Common myeloid progenitor, CD34-positive (primary cell): Measurements from ENCODE around the gene PRKAR1B.

Experiments used
- CTCF ChIA-PET: fragments of 350-600 bp; sonication (Branson Sonifier 250); formaldehyde crosslinking; loops from one replicate; lab custom pipeline; 2021; ENCODE audit warnings: antibody characterized with exemption; lab: Charles Lee
- POLR2A ChIA-PET: fragments of 350-600 bp; sonication (Branson Sonifier 250); formaldehyde crosslinking; loops from one replicate; lab custom pipeline; 2021; ENCODE audit warnings: antibody characterized with exemption; lab: Charles Lee
- DNase-seq, 3 donors: peaks; one replicate each; pipeline versions ENCODE4 v3.0.0 to v3.0.0-alpha.2; 2013
- H3K27ac ChIP-seq, 2 experiments: 1 replicate in 1 of 2; 2 replicates in 1 of 2; pipeline ENCODE4 v1.7.0; 2013; ENCODE audit warnings: inconsistent platforms in 2 of 2, low read length in 2 of 2, mild to moderate bottlenecking in 2 of 2, low read depth in 1 of 2, moderate library complexity in 1 of 2; ENCODE audit not compliant: severe bottlenecking in 2 of 2, insufficient read depth in 1 of 2, poor library complexity in 1 of 2
- H3K27me3 ChIP-seq, 5 experiments: replicated peaks in 2 of 5; 1 replicate in 3 of 5; 2 replicates in 2 of 5; pipeline versions ENCODE4 v1.6.1 to v1.7.0; 2013; ENCODE audit warnings: low read length in 4 of 5, mild to moderate bottlenecking in 2 of 5, moderate library complexity in 2 of 5, inconsistent platforms in 1 of 5; ENCODE audit not compliant: insufficient read depth in 5 of 5, control insufficient read depth in 4 of 5
- H3K36me3 ChIP-seq, 4 experiments: 1 replicate in 2 of 4; 2 replicates in 2 of 4; pipeline versions ENCODE4 v1.6.1 to v1.7.0; 2013; ENCODE audit warnings: low read length in 3 of 4, control low read depth in 1 of 4, mild to moderate bottlenecking in 1 of 4; ENCODE audit not compliant: control insufficient read depth in 4 of 4, insufficient read depth in 4 of 4
- H3K4me1 ChIP-seq, 4 experiments: 1 replicate in 3 of 4; 2 replicates in 1 of 4; pipeline versions ENCODE4 v1.6.1 to v1.7.1; 2013; ENCODE audit warnings: low read length in 3 of 4, mild to moderate bottlenecking in 3 of 4, control low read depth in 1 of 4, inconsistent platforms in 1 of 4, moderate library complexity in 1 of 4; ENCODE audit not compliant: control insufficient read depth in 4 of 4, insufficient read depth in 4 of 4; ENCODE audit errors: control extremely low read depth in 1 of 4
- H3K4me3 ChIP-seq, 7 experiments: 1 replicate in 4 of 7; 2 replicates in 3 of 7; pipeline versions ENCODE4 v1.5.1 to v1.7.0; 2013; ENCODE audit warnings: mild to moderate bottlenecking in 7 of 7, low read length in 6 of 7, moderate library complexity in 6 of 7, inconsistent platforms in 2 of 7, low read depth in 2 of 7, control low read depth in 1 of 7; ENCODE audit not compliant: insufficient read depth in 4 of 7, control insufficient read depth in 1 of 7; ENCODE audit errors: extremely low read depth in 1 of 7
- H3K9me3 ChIP-seq, 5 experiments: 1 replicate in 4 of 5; 2 replicates in 1 of 5; pipeline versions ENCODE4 v1.6.1 to v1.7.1; 2013; ENCODE audit warnings: low read length in 4 of 5, mild to moderate bottlenecking in 2 of 5, inconsistent platforms in 1 of 5, low read depth in 1 of 5, moderate library complexity in 1 of 5; ENCODE audit not compliant: control insufficient read depth in 4 of 5, insufficient read depth in 2 of 5; ENCODE audit errors: control extremely low read depth in 1 of 5
- WGBS: methylation state at CpG from one replicate; pipeline ENCODE4 v1.1.5; 2013; ENCODE audit not compliant: insufficient coverage; 5-methylcytosine and 5-hydroxymethylcytosine counted together

The PRKAR1B gene

GRCh38 chr7:562789-563628 is 164.1 kb downstream of the PRKAR1B start:
- Histone ChIP-seq H3K27ac (no peak overlapping the region), H3K36me3 (no peaks in the 10 kb centered on the region), H3K27me3 (no peaks in the 10 kb centered on the region), H3K4me3 (no peak overlapping the region), H3K9me3 (no peaks in the 10 kb centered on the region), H3K4me1 (peaks cover 0 to 4% (median 0%) of the 10 kb centered on the region in 4 experiments)
- 95% methylated on average over 9 of the region's 17 CpGs for WGBS
- POLR2A ChIA-PET = no interaction called here
- no peak for DNase-seq
- CTCF ChIA-PET = no interaction called here

- 89% methylated on average over 6 of the region's 7 CpGs for WGBS
- ChIA-PET CTCF (no interaction called here), POLR2A (no interaction called here)
- no peaks in the 10 kb centered on the region for H3K27me3 ChIP-seq
- H3K4me3 ChIP-seq = no peak overlapping the region
- no peaks in the 10 kb centered on the region for H3K9me3 ChIP-seq
- no peaks in the 10 kb centered on the region for H3K36me3 ChIP-seq
- H3K27ac ChIP-seq = no peak overlapping the region
- no peak for DNase-seq
- peaks cover 0 to 4% (median 0%) of the 10 kb centered on the region in 4 experiments for H3K4me1 ChIP-seq
Measured at GRCh38 chr7:562374-562675, 164.8 kb downstream of the PRKAR1B start.

- POLR2A ChIA-PET = no interaction called here
- Histone ChIP-seq H3K27ac (no peak overlapping the region), H3K9me3 (no peaks in the 10 kb centered on the region), H3K27me3 (no peaks in the 10 kb centered on the region), H3K4me3 (no peak overlapping the region), H3K36me3 (no peaks in the 10 kb centered on the region), H3K4me1 (peaks cover 0 to 4% (median 0%) of the 10 kb centered on the region in 4 experiments)
- CTCF ChIA-PET = interaction anchor here (0.8 kb wide), 1 partner anchor 31 kb away, joined by 3 read pairs; no protein-coding TSS in a partner anchor
- no peak for DNase-seq
- WGBS = 95% methylated on average over 35 of the region's 44 CpGs
Measured at GRCh38 chr7:561631-562373, 165.3 kb downstream of the PRKAR1B start.

- Histone ChIP-seq H3K9me3 (no peaks in the 10 kb centered on the region), H3K4me3 (no peak overlapping the region), H3K36me3 (no peaks in the 10 kb centered on the region), H3K27ac (no peak overlapping the region), H3K27me3 (no peaks in the 10 kb centered on the region), H3K4me1 (peaks cover 0 to 4% (median 0%) of the 10 kb centered on the region in 4 experiments)
- POLR2A ChIA-PET = no interaction called here
- 98% methylated on average over 19 of the region's 21 CpGs for WGBS
- no peak for DNase-seq
- CTCF ChIA-PET = interaction anchor here (0.8 kb wide), 2 partner anchors 32 to 232 kb away, joined by 3 to 5 read pairs; no protein-coding TSS in a partner anchor
Measured at GRCh38 chr7:560966-561630, 166.0 kb downstream of the PRKAR1B start.

GRCh38 chr7:559396-559705 is 167.7 kb downstream of the PRKAR1B start:
- ChIA-PET POLR2A (no interaction called here), CTCF (no interaction called here)
- WGBS = 92% methylated on average over 18 of the region's 21 CpGs
- no peaks in the 10 kb centered on the region for H3K36me3 ChIP-seq
- no peak overlapping the region for H3K27ac ChIP-seq
- H3K4me1 ChIP-seq = peaks cover 0 to 4% (median 0%) of the 10 kb centered on the region in 4 experiments
- H3K9me3 ChIP-seq = no peaks in the 10 kb centered on the region
- no peak for DNase-seq
- H3K4me3 ChIP-seq = no peak overlapping the region
- no peaks in the 10 kb centered on the region for H3K27me3 ChIP-seq

- CTCF ChIA-PET = no interaction called here
- Histone ChIP-seq H3K9me3 (no peaks in the 10 kb centered on the region), H3K4me3 (no peak overlapping the region), H3K4me1 (peaks cover 0 to 4% (median 0%) of the 10 kb centered on the region in 4 experiments), H3K27ac (no peak overlapping the region), H3K27me3 (no peaks in the 10 kb centered on the region), H3K36me3 (no peaks in the 10 kb centered on the region)
- no peak for DNase-seq
- POLR2A ChIA-PET = no interaction called here
- 98% methylated on average over 12 of the region's 12 CpGs for WGBS
Measured at GRCh38 chr7:557558-557881, 169.6 kb downstream of the PRKAR1B start.
